ENCODE results near the gene DENND5B. TPM values are rescaled to one million over a fixed set of nuclear protein-coding genes. Genes with fewer than 3 reads are reported as not detected.
"Not testable (repeated sequence)": the region's sequence is repeated elsewhere in the genome, so short reads cannot be mapped to it uniquely, and the experiment has no call there.

Gene DENND5B
- total and polyA plus RNA-seq, 5 donors: 9.6 to 38.7 (median 37.1) TPM

GRCh38 chr12:31574803-31575575 lies 15.9 kb downstream of the DENND5B start:
- Histone ChIP-seq H3K4me1 (ENCODE audit: control insufficient read depth, insufficient read depth, low read length) (peaks cover 9% of the 10 kb centered on the region), H3K27me3 (ENCODE audit: control insufficient read depth, insufficient read depth) (no peaks in the 10 kb centered on the region), H3K4me3 (ENCODE audit: low read length) (no peak overlapping the region), H3K9me3 (ENCODE audit: control insufficient read depth, low read length) (no peaks in the 10 kb centered on the region), H3K27ac (ENCODE audit: low read length) (no peak overlapping the region)
- DNase-seq: no peak
- 20% methylated on average over 2 of the region's 2 CpGs for WGBS
- intact Hi-C loops (cut with DNase I): no loop called here
- peak in 1 of 2 donors; percentile 64 for ATAC-seq

DNA sequence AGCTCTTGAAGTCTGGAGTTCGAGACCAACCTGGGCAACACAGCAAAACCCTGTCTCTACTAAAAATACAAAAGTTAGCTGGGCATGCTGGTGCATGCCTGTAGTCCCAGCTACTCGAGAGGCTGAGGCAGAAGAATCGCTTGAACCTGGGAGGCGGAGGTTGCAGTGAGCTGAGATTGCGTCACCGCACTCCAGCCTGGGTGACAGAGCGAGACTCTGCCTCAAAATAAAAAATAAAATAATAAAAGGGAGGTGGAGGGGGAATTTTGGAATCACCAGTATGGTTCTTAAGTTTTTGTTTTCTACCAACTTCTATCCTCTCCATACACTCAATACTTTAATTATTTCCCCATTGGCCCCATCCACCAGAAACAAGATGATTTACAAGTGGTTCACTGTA lies 16.6 kb downstream of the DENND5B start:
- WGBS: 95% methylated on average over 7 of the region's 7 CpGs
- H3K9me3 ChIP-seq (ENCODE audit: control insufficient read depth, low read length); H3K4me3 ChIP-seq (ENCODE audit: low read length); H3K27me3 ChIP-seq (ENCODE audit: control insufficient read depth, insufficient read depth); H3K27ac ChIP-seq (ENCODE audit: low read length); intact Hi-C loops (cut with DNase I); ATAC-seq; H3K4me1 ChIP-seq (ENCODE audit: control insufficient read depth, insufficient read depth, low read length); DNase-seq: not testable (repeated sequence)

GRCh38 chr12:31572900-31573600 lies 17.9 kb downstream of the DENND5B start:
- Histone ChIP-seq H3K9me3 (ENCODE audit: control insufficient read depth, low read length) (no peaks in the 10 kb centered on the region), H3K4me1 (ENCODE audit: control insufficient read depth, insufficient read depth, low read length) (peaks cover 9% of the 10 kb centered on the region), H3K27me3 (ENCODE audit: control insufficient read depth, insufficient read depth) (no peaks in the 10 kb centered on the region), H3K27ac (ENCODE audit: low read length) (no peak overlapping the region), H3K4me3 (ENCODE audit: low read length) (no peak overlapping the region)
- intact Hi-C loops (cut with DNase I): no loop called here
- ATAC-seq: no peak
- 96% methylated on average over 3 of the region's 3 CpGs for WGBS
- DNase-seq: no peak

DNA sequence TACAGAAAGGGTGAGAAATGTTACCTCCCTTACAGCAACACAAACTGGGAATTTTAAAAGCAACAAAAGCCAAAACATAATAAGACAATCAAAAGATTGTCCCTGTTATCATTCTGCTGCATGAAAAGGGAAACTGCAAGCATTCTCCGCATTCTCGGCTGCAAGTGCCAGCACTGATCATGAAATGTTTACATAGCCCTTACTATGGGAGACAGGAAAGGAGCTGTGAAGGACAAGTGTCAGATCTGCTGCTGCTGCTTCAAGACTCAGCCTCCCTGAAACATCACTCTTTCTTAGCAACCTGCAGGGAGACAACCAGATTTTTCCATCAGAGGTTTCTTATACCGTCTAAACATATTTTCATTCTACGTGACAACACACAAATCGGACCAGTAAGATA lies 20.1 kb downstream of the DENND5B start:
- no peaks in the 10 kb centered on the region for H3K9me3 ChIP-seq (ENCODE audit: control insufficient read depth, low read length)
- intact Hi-C loops (cut with DNase I): no loop called here
- no peaks in the 10 kb centered on the region for H3K27me3 ChIP-seq (ENCODE audit: control insufficient read depth, insufficient read depth)
- no peak overlapping the region for H3K27ac ChIP-seq (ENCODE audit: low read length)
- DNase-seq (no peak), ATAC-seq (no peak)
- peaks cover 7% of the 10 kb centered on the region for H3K4me1 ChIP-seq (ENCODE audit: control insufficient read depth, insufficient read depth, low read length)
- H3K4me3 ChIP-seq (ENCODE audit: low read length): no peak overlapping the region
- WGBS: 54% methylated on average over 5 of the region's 5 CpGs

DNA sequence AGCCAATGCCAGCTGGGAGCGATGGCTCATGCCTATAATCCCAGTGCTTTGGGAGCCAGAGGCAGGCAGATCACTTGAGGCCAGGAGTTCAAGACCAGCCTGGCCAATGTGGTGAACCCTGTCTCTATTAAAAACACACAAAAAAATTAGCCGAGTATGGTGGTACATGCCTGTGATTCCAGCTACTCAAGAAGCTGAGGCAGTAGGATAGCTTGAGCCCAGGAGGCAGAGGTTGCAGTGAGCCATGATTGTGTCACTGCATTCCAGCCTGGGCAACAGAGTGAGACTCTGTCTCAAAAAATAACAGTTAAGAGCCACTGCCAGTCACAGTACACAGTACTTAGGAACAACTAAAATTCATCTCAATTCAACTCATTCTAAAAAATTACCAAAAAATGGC lies 21.4 kb downstream of the DENND5B start:
- H3K9me3 ChIP-seq (ENCODE audit: control insufficient read depth, low read length); H3K4me1 ChIP-seq (ENCODE audit: control insufficient read depth, insufficient read depth, low read length); H3K27ac ChIP-seq (ENCODE audit: low read length); intact Hi-C loops (cut with DNase I); ATAC-seq; DNase-seq; H3K27me3 ChIP-seq (ENCODE audit: control insufficient read depth, insufficient read depth); H3K4me3 ChIP-seq (ENCODE audit: low read length): not testable (repeated sequence)
- WGBS: 92% methylated on average over 2 of the region's 2 CpGs

DNA sequence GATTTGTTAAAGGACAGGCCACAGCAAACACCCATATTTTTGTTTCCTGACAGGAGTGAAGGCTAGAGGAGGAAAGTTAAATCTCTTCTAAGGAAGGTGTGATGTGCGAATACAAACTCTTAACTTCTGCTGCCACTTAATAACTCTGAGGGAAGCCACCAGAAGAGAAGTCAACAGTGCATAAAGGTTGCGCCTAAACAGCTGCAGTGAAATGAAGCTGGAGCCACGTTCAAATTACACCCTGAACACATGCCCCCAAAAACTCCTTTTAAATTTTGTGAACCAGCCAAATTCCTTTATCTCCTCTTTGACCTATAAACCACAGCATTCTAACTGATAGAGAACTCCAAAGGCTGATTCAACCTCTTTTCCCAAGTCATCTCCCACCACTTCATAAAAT lies 22.4 kb downstream of the DENND5B start:
- WGBS: 82% methylated on average over 3 of the region's 3 CpGs
- no peak for ATAC-seq
- no peak for DNase-seq
- Histone ChIP-seq H3K27ac (ENCODE audit: low read length) (no peak overlapping the region), H3K4me1 (ENCODE audit: control insufficient read depth, insufficient read depth, low read length) (peaks cover 3% of the 10 kb centered on the region), H3K27me3 (ENCODE audit: control insufficient read depth, insufficient read depth) (no peaks in the 10 kb centered on the region), H3K9me3 (ENCODE audit: control insufficient read depth, low read length) (no peaks in the 10 kb centered on the region), H3K4me3 (ENCODE audit: low read length) (no peak overlapping the region)
- intact Hi-C loops (cut with DNase I): no loop called here

GRCh38 chr12:31567029-31567428 lies 23.9 kb downstream of the DENND5B start:
- 86% methylated on average over 2 of the region's 2 CpGs for WGBS
- no peaks in the 10 kb centered on the region for H3K27me3 ChIP-seq (ENCODE audit: control insufficient read depth, insufficient read depth)
- intact Hi-C loops (cut with DNase I): no loop called here

DNA sequence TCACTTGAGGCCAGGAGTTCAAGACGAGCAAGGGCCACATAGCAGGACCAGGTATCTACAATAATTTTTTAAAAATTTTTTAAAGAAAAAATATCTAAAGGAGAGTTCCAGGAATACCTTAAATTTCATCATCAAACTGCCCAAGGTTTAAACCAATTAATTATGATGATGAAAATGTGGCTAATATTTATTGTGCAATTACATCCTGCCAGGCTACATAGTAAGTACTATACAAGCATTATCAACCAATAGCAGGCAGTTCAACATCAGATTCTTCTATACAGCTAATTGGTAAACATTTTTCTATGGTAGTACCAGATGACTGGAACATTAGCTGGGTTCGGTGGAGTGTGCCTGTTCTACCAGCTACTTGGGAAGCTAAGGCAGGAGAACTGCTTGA lies 24.4 kb downstream of the DENND5B start:
- 94% methylated on average over 2 of the region's 2 CpGs for WGBS
- no peaks in the 10 kb centered on the region for H3K27me3 ChIP-seq (ENCODE audit: control insufficient read depth, insufficient read depth)
- H3K4me3 ChIP-seq (ENCODE audit: low read length): no peak overlapping the region
- H3K27ac ChIP-seq (ENCODE audit: low read length): no peak overlapping the region
- peaks cover 3% of the 10 kb centered on the region for H3K4me1 ChIP-seq (ENCODE audit: control insufficient read depth, insufficient read depth, low read length)
- no peak for DNase-seq
- no peaks in the 10 kb centered on the region for H3K9me3 ChIP-seq (ENCODE audit: control insufficient read depth, low read length)
- intact Hi-C loops (cut with DNase I): no loop called here
- ATAC-seq: no peak

More at GRCh38 chr12:31567029-31567428, 23.9 kb downstream of the DENND5B start:
- ATAC-seq (no peak), DNase-seq (no peak)
- Histone ChIP-seq H3K27ac (ENCODE audit: low read length) (no peak overlapping the region), H3K4me1 (ENCODE audit: control insufficient read depth, insufficient read depth, low read length) (peaks cover 3% of the 10 kb centered on the region), H3K9me3 (ENCODE audit: control insufficient read depth, low read length) (no peaks in the 10 kb centered on the region), H3K4me3 (ENCODE audit: low read length) (no peak overlapping the region)

DNA sequence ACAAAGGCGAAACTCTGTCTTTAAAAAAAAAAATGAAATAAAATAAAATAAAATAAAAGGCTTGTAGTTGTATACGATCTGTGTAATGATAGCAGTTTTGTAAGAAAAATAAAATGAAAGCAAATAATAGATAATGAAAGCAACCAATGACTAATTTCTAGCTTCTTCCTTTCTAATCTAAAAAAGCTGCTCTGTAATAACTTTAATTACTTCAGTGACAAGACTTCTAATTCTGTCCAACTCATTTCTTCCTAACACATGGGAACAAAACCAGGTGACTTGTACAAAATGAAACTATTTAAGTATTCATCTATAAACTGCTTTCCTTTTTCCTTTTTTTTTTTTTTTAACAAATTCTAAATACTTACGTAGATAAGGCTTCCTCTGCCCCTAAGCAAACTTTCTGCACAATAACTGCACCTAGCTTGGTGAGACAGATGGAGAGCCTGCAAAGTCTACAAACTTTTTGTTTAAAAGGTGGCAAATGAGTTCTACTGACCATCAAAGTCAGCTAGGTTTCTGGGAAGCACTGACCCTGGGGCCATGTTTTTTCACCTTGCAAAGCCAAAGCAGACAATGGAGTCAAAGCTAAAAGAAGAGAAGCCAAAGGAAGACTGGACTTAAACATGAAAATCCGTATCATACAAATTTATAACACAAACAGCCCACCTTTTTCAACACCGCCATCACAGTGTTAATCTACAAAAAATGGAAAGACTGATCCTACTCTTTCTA lies 28.2 kb downstream of the DENND5B start:
- no peaks in the 10 kb centered on the region for H3K9me3 ChIP-seq (ENCODE audit: control insufficient read depth, low read length)
- H3K4me1 ChIP-seq (ENCODE audit: control insufficient read depth, insufficient read depth, low read length): peaks cover 1% of the 10 kb centered on the region
- H3K4me3 ChIP-seq (ENCODE audit: low read length): no peak overlapping the region
- ATAC-seq: no peak
- no peak for DNase-seq
- no peak overlapping the region for H3K27ac ChIP-seq (ENCODE audit: low read length)
- 88% methylated on average over 5 of the region's 5 CpGs for WGBS
- no peaks in the 10 kb centered on the region for H3K27me3 ChIP-seq (ENCODE audit: control insufficient read depth, insufficient read depth)
- intact Hi-C loops (cut with DNase I): no loop called here

- 94% methylated on average over 2 of the region's 2 CpGs for WGBS
- peaks cover 1% of the 10 kb centered on the region for H3K4me1 ChIP-seq (ENCODE audit: control insufficient read depth, insufficient read depth, low read length)
- H3K4me3 ChIP-seq (ENCODE audit: low read length): no peak overlapping the region
- DNase-seq (no peak), ATAC-seq (no peak)
- intact Hi-C loops (cut with DNase I): no loop called here
- H3K9me3 ChIP-seq (ENCODE audit: control insufficient read depth, low read length): no peaks in the 10 kb centered on the region
- no peak overlapping the region for H3K27ac ChIP-seq (ENCODE audit: low read length)
- H3K27me3 ChIP-seq (ENCODE audit: control insufficient read depth, insufficient read depth): no peaks in the 10 kb centered on the region
These were observed 30.4 kb downstream of the DENND5B start for GRCh38 chr12:31560516-31560915.

DNA sequence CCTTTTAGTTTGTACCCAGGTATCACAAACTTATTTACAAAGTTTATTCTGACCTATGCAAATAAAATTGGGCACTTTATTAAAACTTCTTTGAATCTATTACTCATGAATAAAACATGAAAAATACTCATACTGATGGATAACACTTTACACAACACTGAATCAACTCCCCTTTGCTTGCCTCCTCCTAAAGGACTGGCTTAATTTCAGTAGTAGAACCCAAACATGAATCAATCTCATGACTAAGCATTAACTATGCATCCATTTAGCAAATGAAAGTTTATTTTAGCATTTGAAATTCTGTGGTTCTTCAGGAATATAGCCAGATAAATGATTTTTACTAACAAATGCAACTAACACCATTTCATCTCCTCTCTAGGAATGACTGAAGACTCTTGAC lies 32.4 kb downstream of the DENND5B start:
- Histone ChIP-seq H3K9me3 (ENCODE audit: control insufficient read depth, low read length) (no peaks in the 10 kb centered on the region), H3K27me3 (ENCODE audit: control insufficient read depth, insufficient read depth) (no peaks in the 10 kb centered on the region), H3K4me1 (ENCODE audit: control insufficient read depth, insufficient read depth, low read length) (no peaks in the 10 kb centered on the region), H3K4me3 (ENCODE audit: low read length) (no peak overlapping the region), H3K27ac (ENCODE audit: low read length) (no peak overlapping the region)
- no peak for ATAC-seq
- intact Hi-C loops (cut with DNase I): no loop called here
- no peak for DNase-seq
